ENCODE data around the gene CAMK2B. TPM values are rescaled to one million over a fixed set of nuclear protein-coding genes. Genes with fewer than 3 reads are reported as not detected.

CAMK2B gene
- total RNA-seq, 1 experiment from 2014 or later, result 0.34 TPM

DNA sequence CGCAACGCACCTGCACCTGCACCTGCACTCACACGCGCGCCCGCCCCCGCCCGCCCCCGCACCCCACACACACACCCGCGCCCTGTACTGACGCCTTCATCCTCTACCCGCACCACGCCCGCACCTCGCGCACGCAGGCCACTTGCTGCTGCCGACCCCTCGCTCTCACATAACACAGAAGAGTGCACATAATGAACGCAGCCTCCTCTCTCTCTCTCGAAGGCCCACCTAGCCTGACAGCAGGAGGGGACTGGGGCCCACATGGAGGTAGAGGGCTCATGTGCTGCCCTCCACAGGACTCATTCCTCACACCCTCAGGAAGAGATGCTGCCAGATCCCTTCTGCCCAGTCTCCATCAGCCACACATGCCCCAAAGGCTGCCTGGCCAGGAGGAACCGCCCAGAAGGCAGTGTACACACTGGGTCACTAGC is 432 bp upstream of the CAMK2B start:
- Histone ChIP-seq H3K4me2 (ENCODE audit: low read length) (no peak overlapping the region), H3K9ac (ENCODE audit: low read length) (no peak overlapping the region), H3K27me3 (ENCODE audit: insufficient read depth, low read length) (no peaks in the 10 kb centered on the region), H2AFZ (ENCODE audit: low read depth, low read length, poor library complexity, severe bottlenecking) (no peak overlapping the region), H3K36me3 (ENCODE audit: control insufficient read depth in 1 of 2, insufficient read depth in 2 of 2, low read length in 2 of 2) (no peaks in the 10 kb centered on the region), H3K4me1 (ENCODE audit: control insufficient read depth in 1 of 2, insufficient read depth in 2 of 2, low read length in 2 of 2) (no peaks in the 10 kb centered on the region), H3K79me2 (ENCODE audit: insufficient read depth, low read length) (no peaks in the 10 kb centered on the region), H3K27ac (ENCODE audit: low read depth, low read length) (no peak overlapping the region), H4K20me1 (ENCODE audit: insufficient read depth) (no peaks in the 10 kb centered on the region), H3K9me2 (ENCODE audit: insufficient read depth) (no peaks in the 10 kb centered on the region), H3K4me3 (replicated peaks in 1 of 2; ENCODE audit: low read depth in 1 of 2, low read length in 2 of 2) (no peak overlapping the region), H3K9me3 (ENCODE audit: control insufficient read depth in 1 of 2, insufficient read depth in 1 of 2, low read depth in 1 of 2, low read length in 2 of 2) (no peaks in the 10 kb centered on the region)
- intact Hi-C loops (cut with micrococcal nuclease), result no loop called here
- peak; percentile 30; the same call in 1 of the 2 replicates for ATAC-seq
- RAD21 ChIA-PET (ENCODE audit: low non-redundant PET in 1 of 2, low total read pairs in 2 of 2, uncharacterized antibody in 2 of 2, unreplicated experiment in 2 of 2), result no interaction called here
- CTCF ChIA-PET, result no interaction called here
- POLR2A ChIA-PET, result no interaction called here
- DNase-seq (ENCODE audit: low read depth, low spot score), result no peak
- no peak for TF ChIP-seq FOSL1 (IDR thresholded peaks at IDR 0.05; ENCODE audit: low read depth)
- TF ChIP-seq YY1 (IDR thresholded peaks at IDR 0.05; ENCODE audit: extremely low read depth, insufficient replicate concordance, low read depth, low read length), result no peak
- TF ChIP-seq ELF1 (IDR thresholded peaks at IDR 0.05; ENCODE audit: borderline replicate concordance, low read depth), result no peak
- TF ChIP-seq ZFX (IDR thresholded peaks at IDR 0.05), result no peak
- TF ChIP-seq, protein P1, sequence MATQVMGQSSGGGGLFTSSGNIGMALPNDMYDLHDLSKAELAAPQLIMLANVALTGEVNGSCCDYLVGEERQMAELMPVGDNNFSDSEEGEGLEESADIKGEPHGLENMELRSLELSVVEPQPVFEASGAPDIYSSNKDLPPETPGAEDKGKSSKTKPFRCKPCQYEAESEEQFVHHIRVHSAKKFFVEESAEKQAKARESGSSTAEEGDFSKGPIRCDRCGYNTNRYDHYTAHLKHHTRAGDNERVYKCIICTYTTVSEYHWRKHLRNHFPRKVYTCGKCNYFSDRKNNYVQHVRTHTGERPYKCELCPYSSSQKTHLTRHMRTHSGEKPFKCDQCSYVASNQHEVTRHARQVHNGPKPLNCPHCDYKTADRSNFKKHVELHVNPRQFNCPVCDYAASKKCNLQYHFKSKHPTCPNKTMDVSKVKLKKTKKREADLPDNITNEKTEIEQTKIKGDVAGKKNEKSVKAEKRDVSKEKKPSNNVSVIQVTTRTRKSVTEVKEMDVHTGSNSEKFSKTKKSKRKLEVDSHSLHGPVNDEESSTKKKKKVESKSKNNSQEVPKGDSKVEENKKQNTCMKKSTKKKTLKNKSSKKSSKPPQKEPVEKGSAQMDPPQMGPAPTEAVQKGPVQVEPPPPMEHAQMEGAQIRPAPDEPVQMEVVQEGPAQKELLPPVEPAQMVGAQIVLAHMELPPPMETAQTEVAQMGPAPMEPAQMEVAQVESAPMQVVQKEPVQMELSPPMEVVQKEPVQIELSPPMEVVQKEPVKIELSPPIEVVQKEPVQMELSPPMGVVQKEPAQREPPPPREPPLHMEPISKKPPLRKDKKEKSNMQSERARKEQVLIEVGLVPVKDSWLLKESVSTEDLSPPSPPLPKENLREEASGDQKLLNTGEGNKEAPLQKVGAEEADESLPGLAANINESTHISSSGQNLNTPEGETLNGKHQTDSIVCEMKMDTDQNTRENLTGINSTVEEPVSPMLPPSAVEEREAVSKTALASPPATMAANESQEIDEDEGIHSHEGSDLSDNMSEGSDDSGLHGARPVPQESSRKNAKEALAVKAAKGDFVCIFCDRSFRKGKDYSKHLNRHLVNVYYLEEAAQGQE (IDR thresholded peaks at IDR 0.05; ENCODE audit: low read depth), result no peak
- no peak for TF ChIP-seq EGR1 (IDR thresholded peaks at IDR 0.05; ENCODE audit: low read depth)
- no peak for TF ChIP-seq SIN3A (IDR thresholded peaks at IDR 0.05; ENCODE audit: low read depth)
- TF ChIP-seq, protein P2, sequence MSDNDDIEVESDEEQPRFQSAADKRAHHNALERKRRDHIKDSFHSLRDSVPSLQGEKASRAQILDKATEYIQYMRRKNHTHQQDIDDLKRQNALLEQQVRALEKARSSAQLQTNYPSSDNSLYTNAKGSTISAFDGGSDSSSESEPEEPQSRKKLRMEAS (IDR thresholded peaks at IDR 0.05), result no peak
- TF ChIP-seq RAD21 (IDR thresholded peaks at IDR 0.05; ENCODE audit: low read depth), result no peak
- no peak for TF ChIP-seq EZH2 (IDR thresholded peaks at IDR 0.05)
- no peak for TF ChIP-seq CBX3 (IDR thresholded peaks at IDR 0.05; ENCODE audit: low read depth)
- TF ChIP-seq POLR2AphosphoS5 (IDR thresholded peaks at IDR 0.05; ENCODE audit: low read depth, low read length), result no peak
- no peak for TF ChIP-seq SRF (IDR thresholded peaks at IDR 0.05; ENCODE audit: low read depth)
- TF ChIP-seq TCF7L2 (IDR thresholded peaks at IDR 0.05; ENCODE audit: borderline replicate concordance, extremely low read depth, insufficient read depth, insufficient read length), result no peak
- TF ChIP-seq, protein P3, sequence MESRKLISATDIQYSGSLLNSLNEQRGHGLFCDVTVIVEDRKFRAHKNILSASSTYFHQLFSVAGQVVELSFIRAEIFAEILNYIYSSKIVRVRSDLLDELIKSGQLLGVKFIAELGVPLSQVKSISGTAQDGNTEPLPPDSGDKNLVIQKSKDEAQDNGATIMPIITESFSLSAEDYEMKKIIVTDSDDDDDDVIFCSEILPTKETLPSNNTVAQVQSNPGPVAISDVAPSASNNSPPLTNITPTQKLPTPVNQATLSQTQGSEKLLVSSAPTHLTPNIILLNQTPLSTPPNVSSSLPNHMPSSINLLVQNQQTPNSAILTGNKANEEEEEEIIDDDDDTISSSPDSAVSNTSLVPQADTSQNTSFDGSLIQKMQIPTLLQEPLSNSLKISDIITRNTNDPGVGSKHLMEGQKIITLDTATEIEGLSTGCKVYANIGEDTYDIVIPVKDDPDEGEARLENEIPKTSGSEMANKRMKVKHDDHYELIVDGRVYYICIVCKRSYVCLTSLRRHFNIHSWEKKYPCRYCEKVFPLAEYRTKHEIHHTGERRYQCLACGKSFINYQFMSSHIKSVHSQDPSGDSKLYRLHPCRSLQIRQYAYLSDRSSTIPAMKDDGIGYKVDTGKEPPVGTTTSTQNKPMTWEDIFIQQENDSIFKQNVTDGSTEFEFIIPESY (IDR thresholded peaks at IDR 0.05; ENCODE audit: extremely low read depth, insufficient replicate concordance, low read length), result no peak
- no TSS peak for BruUV-seq (replicated peaks)
